Left forelimb (tissue), 1 donor: ENCODE data around the gene PIWIL4.
"Not testable (repeated sequence)": the region's sequence is repeated elsewhere in the genome, so short reads cannot be mapped to it uniquely, and the experiment has no call there.

Source experiments
- DNase-seq: peaks from one replicate; pipeline ENCODE4 v3.0.0-alpha.2; 2018; ENCODE audit warnings: low spot score

The PIWIL4 gene

DNA sequence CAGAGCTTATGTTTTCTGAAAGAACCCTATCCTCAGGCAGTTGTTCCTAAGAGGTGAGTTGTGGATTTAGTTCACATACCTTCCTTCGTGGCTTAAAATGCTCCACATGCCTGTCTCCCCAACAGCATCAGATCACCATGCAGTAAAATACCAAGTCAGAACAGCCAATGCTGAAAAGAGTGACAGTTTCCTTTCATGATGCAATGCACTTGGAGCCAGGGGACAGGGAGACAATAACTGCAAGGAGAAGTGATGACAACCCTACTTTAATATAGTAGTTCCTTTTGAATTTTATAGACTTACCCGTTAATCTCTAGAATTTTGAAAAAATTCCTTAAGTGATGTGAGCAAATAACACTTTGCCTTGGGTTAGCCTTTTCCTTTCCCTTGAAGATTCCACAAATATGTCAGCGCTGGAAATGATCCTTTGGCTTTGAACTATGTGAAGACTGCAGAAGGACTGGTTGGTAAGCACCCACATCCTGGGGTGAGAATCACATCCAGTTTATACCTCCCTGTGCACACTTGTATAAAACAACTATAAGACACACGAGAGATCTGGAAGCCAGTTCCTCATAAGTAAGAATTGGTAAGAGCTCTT lies 71.2 kb downstream of the PIWIL4 start:
- DNase-seq, result no peak

DNA sequence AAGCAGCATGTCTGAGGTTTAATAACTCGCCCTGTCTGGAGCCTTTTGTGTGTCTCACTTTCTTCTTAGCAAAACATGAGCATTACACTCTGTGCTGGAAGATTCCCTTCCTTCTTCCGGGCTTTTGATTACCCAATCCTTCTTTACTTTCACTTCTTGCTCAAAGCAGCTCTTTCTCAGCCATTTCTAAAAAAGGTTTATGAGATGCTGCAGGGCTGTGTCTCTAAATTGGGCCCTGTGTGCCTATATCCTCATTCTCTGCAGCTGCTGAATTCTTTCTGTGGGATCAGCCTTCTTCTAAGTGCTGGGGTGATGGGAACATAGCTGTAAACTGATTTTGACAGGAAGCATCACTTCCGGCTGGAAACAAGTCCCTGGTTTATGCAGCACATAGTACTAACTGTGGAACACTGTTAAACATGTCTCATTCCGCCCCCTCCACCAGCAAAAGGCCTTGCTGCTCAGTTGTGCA lies 71.8 kb downstream of the PIWIL4 start:
- DNase-seq, result no peak

DNA sequence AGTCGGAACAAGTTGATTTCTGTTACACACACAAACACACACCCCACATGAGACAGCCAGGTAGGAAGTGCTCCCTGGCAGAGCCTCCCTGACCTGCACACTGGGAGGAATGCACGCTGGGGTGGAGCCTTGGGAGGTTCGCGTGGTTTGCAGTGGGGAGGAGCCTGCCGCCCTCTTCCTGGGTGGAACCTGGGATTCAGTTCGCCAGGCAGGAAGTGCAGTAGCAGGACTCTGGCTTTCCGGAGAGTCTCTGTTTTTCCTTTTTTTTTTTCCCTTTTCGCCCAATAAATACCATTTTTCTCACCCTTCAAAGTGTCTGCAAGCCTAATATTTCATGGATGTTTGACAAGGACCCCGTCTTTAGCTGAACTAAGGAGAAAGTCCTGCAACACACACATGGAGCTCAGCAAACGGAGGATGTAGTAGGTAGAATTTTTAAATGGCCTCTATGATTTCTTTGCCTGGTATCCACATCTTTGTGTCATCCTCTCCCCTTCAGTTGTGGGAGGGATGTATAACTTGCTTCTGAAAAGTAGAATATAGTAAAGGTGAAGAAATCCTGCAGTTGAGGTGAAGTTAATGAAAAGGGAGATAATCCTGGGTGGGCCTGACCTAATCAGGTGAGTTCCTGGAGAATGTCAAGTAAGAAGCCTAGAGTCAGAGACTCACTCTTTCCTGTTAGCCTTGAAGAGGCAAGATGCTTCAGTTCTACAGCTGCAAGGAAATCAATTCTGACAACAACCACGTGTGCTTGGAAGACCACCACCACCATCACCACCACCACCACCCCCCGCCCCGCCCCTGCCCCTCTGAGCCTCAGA lies 72.9 kb downstream of the PIWIL4 start:
- no peak for DNase-seq

DNA sequence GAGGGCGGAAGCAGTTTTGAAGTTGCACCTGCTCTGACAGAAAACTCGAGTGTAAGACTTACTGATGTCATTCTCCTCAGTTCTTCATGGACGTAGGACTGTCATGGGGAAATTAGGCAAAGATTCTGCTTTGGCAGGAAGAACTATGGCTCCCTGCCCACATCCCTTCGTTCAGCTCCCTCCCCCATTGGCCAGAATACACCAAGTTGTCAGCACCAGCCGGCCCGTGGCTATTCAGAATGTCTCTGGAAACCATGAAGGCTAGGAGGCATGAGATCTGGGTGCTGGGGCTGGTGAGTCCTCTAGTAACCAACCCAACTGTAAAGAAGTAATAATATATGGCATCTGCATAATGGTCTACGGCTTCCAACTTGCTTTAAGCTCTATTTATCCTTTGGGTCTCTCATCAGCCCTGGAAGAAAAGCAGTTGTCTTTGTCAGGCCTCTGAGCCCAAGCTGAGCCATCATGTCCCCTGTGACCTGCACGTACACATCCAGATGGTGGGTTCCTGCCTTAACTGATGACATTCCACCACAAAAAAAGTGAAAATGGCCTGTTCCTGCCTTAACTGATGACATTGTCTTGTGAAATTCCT lies 74.1 kb downstream of the PIWIL4 start:
- no peak for DNase-seq

DNA sequence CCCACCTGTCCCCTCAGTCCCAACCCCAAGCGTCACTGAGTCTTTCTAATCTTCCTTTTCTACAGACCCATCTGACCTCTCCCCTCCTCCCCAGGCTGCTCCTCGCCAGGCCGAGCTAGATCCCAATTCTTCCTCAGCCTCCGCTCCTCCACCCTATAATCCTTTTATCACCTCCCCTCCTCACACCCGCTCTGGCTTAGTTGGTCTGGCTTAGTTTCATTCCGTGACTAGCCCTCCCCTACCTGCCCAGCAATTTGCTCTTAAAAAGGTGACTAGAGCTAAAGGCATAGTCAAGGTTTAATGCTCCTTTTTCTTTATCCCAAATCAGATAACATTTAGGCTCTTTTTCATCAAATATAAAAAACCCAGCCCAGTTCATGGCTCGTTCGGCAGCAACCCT lies 76.0 kb downstream of the PIWIL4 start:
- DNase-seq, result not testable (repeated sequence)

DNA sequence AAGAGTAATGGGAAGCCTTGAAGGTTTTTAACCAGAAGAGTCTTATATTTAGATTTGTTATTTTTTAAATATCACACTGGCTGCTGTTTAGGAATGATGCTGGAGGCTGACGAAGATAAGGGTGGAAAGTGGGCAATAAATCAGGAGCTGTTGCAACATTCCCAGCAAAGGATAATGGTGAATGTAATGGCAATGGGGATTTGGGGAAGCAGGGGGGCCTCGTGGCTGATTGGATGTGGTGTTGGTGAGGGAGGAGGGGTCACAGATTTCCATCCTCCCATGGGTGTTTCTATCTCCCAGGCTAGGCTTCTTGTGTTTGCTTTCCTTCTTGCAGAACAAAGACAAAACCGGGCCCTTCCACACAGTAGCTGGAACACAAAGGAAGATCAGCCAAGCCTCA lies 80.8 kb downstream of the PIWIL4 start:
- no peak for DNase-seq

DNA sequence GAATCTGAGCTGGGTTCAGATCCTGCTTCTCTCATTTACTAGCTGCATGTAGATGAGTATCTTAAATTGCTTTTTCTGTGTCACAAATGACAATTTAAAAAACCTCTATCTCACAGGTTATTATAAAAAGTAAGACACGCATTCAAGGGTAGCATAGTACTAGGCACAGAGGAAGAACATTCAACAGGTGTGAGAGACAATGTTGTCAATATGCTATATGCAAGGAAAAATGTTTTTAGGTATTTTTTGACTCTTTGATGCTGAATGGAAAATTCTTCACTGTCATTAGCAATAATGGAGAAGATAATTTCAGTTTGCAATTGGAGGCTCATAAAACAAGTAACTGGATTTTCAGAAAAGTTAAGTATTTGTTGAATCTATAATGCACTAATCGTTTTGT lies 81.6 kb downstream of the PIWIL4 start:
- DNase-seq, result no peak

DNA sequence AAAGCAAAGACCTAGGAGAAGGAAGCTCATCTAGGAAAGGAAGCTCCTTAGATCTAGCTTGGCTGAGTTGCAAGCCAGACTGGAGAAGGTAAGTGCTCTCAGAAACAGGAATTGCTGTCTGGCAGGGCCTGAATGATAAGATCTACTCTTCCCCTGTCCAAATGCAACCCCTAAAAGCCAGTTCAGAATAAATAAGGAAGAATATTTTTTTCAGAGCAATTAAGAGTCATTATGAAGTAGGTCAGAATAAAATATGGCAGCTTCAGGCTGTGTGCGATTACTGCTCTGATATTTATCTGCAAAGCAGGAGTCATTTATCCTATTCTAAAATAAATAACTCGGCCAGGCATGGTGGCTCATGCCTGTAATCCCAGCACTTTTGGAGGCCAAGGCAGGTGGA lies 82.1 kb downstream of the PIWIL4 start:
- DNase-seq, result no peak

DNA sequence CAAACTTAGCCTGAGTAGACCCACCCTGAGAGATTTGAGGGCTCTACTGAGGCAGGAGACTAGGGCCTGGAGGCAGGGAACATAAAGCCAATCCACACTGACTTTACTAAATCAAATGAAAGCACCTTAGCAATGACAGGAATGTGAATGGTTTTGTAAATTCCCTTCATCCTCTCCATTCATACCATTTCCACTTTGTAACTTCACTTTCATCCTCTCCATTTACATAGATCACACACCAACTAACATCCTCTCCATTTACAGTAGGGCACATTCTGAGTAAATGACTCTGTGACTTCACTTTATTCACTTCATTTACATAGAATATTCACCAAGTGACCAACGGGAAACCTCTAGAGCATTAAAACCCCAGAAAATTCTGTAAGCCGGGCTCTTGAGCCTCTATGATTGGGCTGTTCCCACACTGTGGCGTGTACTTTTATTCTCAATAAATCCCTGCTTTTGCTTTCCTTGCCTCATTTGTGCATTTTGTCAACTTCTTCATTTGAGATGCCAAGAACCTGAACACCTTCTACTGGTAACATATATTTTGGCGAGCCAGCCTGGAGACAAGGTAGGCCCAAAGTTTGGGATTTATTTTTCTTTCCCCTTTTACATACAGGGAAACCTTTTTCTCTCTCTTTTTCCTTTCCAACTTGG lies 82.9 kb downstream of the PIWIL4 start:
- DNase-seq, result no peak

DNA sequence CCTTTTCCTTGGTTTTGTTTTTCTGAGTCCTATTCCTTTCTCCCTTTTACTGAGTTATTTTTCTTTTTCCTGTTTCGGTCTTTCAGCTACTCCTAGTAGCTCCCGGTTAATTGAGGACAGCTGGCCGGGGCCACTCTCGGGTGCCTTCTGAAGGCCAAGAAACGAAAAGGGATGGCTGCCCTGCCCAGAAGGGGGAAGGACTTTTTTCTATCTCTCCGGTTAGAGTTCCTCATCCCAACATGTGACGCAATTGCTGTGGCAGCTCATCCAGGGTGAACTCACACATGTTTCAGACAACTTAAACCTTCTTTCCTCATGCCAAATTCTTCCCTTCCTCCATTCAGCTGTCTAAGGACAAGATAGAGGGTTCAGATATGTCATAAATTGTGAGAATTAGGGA lies 83.6 kb downstream of the PIWIL4 start:
- no peak for DNase-seq

DNA sequence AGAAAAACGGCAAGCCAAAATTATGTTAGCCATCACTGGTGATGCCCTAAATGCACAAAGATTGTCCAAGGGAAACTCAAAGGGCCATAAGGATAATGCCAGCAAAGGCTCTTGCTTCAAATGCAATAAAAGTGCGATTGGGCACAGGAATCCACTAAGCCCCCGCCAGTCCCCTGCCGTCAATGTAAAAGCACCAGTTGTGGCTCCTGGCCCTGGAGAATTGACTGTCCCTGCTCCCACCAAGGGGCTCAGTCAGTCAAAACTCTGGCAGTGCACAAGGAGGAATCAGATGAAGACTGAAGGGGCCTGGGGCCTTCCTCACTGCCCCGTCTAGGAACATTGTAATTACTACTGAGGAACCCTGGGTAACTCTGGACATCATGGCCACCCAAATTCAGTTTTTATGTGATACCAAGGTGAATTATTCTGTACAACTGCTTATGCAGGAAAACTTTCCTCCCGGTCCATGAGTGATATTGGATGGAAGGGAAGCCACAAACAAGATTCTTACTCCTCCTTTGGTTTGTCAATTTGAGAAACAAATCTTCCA lies 85.6 kb downstream of the PIWIL4 start:
- no peak for DNase-seq

DNA sequence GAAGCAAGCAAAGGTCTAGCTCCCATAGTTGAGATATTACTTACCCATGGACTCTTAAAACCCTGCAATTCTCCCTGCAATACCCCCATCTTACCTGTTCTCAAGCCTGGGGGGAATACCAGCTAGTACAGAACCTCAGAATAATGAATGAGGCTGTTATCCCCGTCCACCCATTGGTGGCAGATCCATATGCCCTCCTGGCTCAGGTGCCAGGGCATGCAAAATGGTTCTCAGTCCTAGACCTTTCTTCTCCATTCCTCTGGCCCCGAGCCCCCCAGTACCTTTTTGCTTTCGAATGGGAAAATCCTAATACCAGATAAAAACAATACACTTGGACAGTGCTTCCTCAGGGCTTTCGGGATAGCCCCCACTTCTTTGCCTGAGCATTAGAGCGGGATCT lies 86.4 kb downstream of the PIWIL4 start:
- no peak for DNase-seq

DNA sequence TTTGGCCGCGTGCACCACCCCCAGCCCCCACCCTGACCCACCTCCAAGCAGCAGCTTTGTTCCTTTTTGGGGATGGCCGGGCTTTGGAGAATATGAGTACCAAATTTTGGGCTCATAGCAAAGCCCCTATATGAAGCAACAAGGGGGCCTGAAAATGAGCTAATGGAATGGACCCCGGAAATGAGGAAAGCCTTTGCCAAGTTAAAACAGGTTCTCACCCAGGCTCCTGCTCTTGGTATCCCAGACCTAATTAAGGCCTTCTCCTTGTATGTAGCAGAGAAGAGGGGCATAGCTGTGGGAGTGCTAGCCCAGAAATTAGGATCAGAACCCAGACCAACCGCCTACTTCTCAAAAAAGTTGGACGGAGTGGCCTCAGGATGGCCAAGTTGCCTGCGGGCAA lies 87.0 kb downstream of the PIWIL4 start:
- DNase-seq, result no peak

DNA sequence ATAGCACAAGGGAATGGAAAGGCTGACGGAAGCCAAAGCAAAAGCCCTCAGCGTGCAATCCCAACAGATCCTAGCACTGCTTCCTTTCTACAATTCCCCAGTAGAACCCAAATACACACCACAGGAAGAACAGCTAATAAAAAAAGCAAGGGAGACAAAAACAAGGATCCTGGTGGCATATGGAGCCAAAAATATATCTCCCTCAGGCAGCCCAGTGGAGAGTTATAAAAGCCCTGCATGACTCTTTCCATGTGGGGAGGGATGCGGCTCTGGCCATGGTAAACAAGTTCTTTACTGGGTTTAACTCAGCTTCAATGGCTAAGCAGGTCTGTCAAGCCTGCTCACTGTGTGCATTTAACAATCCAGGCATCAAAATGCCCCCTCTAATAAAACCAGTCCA lies 88.1 kb downstream of the PIWIL4 start:
- no peak for DNase-seq

DNA sequence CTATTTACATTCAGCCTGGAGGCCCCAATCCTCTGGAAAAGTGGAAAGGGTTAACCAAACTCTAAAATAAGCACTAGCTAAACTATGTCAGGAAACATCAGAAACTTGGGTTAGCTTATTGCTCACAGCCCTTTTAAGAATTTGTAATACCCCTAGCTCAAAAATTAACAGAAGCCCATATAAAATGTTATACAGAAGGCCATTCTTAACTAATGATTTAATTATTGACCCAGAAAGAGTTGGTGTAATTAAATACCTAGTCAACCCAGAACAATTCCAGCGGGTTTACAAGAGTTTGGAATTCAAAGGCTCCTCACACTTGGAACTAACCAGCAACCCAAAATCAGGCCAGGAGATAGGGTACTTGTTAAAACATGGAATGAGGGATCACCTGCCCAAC lies 88.8 kb downstream of the PIWIL4 start:
- no peak for DNase-seq

DNA sequence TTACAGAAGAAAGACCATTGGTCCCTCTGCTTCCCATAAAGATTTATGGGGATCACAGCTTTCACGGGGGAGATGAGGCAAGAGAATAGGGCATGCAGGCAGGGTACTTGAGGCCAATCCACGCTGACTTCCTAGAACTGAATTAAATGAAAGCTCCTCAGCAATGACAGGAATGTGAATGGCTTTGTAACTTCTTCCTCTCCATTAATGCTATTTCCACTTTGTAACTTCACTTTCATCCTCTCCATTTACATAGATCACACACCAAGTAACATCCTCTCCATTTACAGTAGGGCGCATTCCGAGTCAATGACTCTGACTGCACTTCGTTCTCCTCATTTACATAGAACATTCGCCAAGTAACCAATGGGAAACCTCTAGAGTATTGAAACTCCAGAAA lies 89.8 kb downstream of the PIWIL4 start:
- no peak for DNase-seq

DNA sequence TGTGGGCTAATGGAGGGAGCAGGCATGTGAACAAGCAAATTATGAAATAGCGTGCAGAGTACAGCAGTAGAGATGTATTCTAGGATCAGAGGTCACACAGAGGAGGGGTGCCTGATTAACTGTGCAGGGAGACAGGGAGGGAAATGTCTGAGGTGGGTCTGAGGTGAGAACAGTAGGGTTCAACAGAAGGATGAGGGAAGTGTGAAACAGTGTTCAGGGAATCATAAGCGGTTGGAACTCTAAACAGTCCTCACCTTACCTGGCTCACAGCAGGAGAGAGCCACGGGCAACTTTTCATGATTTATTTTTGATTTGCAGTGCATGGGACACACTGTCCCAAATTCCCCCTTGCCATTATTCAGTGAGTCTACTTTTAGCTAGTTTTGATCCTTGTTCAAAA lies 90.5 kb downstream of the PIWIL4 start:
- DNase-seq, result no peak

DNA sequence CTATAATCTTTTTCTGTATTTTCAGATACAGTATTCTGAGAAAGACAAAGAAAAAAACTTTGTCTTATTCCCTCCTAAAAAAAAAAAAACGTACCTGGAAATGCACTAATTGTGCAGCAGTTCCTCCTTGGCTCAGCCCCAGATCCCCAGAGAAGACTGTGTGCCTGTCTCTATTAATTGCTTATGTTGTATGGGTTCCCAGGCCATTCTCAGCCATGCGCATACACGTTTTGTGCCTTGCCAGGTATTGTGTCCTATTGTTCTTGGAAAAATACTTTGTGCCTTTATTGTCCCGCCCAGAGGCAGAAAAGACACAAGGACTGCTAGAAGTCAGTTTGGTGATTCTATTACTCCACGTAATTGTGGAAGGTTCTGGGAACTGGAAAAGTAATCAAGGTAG lies 91.2 kb downstream of the PIWIL4 start:
- DNase-seq, result no peak

DNA sequence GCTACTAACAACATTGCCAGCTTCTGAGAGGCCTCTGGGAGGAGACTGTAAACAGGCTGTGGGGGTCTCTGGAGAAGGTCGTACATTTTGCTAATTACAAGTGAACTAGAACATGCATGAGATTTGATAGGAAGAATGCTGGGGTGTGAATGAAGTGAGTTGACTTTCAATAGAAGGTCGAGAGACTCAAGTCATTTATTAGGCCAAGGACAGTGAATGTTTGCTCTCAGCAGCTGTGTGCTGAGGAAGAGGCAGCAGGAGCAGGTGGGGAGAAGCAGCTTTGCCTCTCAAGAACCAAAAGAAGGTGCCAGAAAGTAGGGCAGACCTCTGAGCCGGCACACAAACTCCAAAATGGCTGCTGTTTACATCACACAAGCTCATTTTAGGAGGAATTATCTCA lies 91.7 kb downstream of the PIWIL4 start:
- DNase-seq, result no peak

DNA sequence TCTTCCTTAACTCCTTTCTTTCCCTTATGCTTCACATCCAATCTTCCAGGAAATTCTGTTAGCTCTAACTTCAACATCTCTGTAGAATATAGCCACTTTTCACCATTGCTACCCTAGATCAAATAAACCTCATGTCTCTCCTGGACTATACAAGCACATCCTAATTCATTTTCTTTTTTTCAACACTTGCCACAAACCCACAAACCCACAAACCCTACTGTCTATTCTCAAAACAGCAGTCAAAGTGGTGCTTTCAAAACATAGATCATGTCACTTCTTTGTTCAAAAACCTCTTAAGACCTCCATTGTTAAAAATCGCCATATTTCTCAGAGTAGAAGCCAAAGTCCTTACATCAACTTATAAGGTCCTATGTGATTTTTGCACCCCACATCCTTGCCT lies 94.3 kb downstream of the PIWIL4 start:
- no peak for DNase-seq

DNA sequence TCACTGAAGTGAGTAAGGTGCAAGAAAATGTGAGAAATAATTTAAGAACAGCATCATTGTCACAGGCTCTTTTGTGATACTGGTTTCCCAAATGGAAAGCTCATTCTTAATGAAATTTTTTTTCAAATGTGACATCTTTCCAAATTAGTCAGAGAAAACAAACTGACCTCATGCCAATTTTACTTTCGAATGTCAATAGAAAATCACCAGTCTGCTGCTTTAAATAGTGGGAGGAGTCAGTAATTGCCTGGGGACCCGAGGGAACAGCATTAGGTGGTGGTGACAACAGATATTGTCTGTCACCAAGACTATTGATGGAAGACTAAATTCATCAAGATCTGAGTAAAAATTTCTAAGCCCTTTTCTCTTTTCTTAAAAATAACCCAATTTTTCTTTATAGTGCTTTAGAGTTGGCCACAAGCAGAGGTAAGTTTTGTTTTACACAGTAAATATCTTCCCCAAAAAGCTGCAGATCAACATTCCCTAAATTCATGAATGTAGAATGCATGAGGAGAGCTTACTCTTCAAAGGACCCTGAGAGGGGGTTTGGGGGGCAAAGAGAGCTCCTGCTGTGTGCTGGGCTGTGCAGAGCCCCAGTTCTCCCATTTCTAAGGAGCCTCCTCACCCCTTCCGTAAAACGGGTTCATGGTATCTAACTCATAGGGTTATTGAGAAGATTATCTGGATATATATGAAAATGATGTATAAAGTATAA lies 95.1 kb downstream of the PIWIL4 start:
- no peak for DNase-seq

DNA sequence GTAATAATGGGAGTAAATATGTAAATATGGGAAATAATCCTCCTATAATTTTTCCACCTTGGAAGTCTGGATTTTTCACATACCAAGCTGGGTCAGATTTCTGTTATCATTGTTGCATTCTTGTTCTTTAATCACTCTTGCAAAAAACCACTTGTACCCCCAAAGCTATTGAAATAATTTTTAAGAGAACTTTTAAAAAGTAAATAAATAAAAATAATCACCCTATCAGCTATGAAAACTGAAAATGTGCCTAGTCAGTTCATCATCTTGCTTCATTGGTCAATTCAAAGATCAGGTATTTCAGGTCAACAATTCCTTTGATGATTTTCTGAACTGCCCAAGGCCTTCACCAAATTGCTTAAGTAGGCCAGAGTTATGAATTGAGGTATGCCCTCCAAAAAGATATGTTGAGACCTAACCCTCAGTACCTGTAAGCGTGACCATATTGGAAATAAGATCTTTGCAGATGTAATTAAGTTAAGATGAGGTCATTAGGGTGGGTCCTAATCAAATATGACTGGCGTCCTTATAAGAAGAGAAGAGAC lies 95.8 kb downstream of the PIWIL4 start:
- no peak for DNase-seq
